HEK293 (cell line): ENCODE measurements around the gene SLC25A30.

ENCODE experiments used
- ZBTB8A ChIP-seq: fragments of 450-650 bp; formaldehyde crosslinking; IDR thresholded peaks from 2 replicates; pipeline ENCODE4 v1.5.1; 2016; ENCODE audit warnings: missing biosample characterization, missing genetic modification characterization
- TF ChIP-seq, protein P1 (sequence below): fragments of 450-650 bp; formaldehyde crosslinking; IDR thresholded peaks from 2 replicates; pipeline ENCODE4 v1.5.1; 2016; ENCODE audit warnings: missing biosample characterization, missing genetic modification characterization
- TF ChIP-seq, protein P2 (sequence below): fragments of 450-650 bp; formaldehyde crosslinking; IDR thresholded peaks from 2 replicates; pipeline ENCODE4 v1.5.1; 2016; ENCODE audit warnings: missing biosample characterization, missing genetic modification characterization
- TF ChIP-seq, protein P3 (sequence below): fragments of 450-650 bp; formaldehyde crosslinking; IDR thresholded peaks from 2 replicates; pipeline ENCODE4 v1.5.1; 2016; ENCODE audit warnings: missing biosample characterization, missing genetic modification characterization

DNA sequence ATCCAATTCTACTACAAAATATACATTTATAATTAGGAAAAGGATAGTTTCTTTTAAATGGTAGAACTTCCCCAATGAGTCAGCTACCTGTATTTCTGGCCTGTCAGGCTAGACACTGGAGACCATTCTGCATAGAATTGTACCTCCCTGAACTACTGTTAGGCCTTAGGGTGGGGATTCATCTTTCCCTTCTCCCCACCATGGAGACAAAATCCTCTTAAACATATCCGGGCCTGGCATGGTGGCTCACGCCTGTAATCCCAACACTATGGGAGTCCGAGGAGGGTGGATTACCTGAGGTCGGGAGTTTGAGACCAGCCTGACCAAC lies 52.7 kb downstream of the SLC25A30 start:
- TF ChIP-seq, protein P1, sequence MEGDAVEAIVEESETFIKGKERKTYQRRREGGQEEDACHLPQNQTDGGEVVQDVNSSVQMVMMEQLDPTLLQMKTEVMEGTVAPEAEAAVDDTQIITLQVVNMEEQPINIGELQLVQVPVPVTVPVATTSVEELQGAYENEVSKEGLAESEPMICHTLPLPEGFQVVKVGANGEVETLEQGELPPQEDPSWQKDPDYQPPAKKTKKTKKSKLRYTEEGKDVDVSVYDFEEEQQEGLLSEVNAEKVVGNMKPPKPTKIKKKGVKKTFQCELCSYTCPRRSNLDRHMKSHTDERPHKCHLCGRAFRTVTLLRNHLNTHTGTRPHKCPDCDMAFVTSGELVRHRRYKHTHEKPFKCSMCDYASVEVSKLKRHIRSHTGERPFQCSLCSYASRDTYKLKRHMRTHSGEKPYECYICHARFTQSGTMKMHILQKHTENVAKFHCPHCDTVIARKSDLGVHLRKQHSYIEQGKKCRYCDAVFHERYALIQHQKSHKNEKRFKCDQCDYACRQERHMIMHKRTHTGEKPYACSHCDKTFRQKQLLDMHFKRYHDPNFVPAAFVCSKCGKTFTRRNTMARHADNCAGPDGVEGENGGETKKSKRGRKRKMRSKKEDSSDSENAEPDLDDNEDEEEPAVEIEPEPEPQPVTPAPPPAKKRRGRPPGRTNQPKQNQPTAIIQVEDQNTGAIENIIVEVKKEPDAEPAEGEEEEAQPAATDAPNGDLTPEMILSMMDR (tag by site-specific recombination) = no peak
- TF ChIP-seq, protein P2, sequence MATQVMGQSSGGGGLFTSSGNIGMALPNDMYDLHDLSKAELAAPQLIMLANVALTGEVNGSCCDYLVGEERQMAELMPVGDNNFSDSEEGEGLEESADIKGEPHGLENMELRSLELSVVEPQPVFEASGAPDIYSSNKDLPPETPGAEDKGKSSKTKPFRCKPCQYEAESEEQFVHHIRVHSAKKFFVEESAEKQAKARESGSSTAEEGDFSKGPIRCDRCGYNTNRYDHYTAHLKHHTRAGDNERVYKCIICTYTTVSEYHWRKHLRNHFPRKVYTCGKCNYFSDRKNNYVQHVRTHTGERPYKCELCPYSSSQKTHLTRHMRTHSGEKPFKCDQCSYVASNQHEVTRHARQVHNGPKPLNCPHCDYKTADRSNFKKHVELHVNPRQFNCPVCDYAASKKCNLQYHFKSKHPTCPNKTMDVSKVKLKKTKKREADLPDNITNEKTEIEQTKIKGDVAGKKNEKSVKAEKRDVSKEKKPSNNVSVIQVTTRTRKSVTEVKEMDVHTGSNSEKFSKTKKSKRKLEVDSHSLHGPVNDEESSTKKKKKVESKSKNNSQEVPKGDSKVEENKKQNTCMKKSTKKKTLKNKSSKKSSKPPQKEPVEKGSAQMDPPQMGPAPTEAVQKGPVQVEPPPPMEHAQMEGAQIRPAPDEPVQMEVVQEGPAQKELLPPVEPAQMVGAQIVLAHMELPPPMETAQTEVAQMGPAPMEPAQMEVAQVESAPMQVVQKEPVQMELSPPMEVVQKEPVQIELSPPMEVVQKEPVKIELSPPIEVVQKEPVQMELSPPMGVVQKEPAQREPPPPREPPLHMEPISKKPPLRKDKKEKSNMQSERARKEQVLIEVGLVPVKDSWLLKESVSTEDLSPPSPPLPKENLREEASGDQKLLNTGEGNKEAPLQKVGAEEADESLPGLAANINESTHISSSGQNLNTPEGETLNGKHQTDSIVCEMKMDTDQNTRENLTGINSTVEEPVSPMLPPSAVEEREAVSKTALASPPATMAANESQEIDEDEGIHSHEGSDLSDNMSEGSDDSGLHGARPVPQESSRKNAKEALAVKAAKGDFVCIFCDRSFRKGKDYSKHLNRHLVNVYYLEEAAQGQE = no peak
- TF ChIP-seq, protein P3, sequence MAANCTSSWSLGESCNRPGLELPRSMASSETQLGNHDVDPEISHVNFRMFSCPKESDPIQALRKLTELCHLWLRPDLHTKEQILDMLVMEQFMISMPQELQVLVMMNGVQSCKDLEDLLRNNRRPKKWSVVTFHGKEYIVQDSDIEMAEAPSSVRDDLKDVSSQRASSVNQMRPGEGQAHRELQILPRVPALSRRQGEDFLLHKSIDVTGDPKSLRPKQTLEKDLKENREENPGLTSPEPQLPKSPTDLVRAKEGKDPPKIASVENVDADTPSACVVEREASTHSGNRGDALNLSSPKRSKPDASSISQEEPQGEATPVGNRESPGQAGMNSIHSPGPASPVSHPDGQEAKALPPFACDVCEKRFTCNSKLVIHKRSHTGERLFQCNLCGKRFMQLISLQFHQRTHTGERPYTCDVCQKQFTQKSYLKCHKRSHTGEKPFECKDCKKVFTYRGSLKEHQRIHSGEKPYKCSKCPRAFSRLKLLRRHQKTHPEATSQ (tag by site-specific recombination) = no peak
- TF ChIP-seq ZBTB8A (tag by site-specific recombination) = no peak
